A549 treated with CORT108297 at 1 μM for 4 hours (cell line): ENCODE results near the gene CENPM. TPM values are rescaled to one million over a fixed set of nuclear protein-coding genes. Genes with fewer than 3 reads are reported as not detected.

Source experiments
- total RNA-seq: library from RNA; stranded (reverse); fragments of 200-300 nt; extraction: Qiagen RNA extraction; gene quantifications from 5 replicates; pipeline ENCODE4 v1.2.3, GENCODE V29; 2022

The CENPM gene
- 26.5 to 45.1 TPM (median 39.3 TPM) in 5 replicates for total RNA-seq

GRCh38 chr22:41946629-41947423 lies at the start of gene CENPM:
TSS of gene CENPM (minus strand) at chr22:41947152. CDS start at chr22:41947076, 76 bp downstream.

GRCh38 chr22:41969110-41969646 lies 22.2 kb upstream of the CENPM start, which contains the start of gene SEPTIN3:
TSS of gene SEPTIN3 (plus strand) at chr22:41969443. CDS start at chr22:41971493, 2,050 bp downstream.

GRCh38 chr22:41951898-41952474 lies 5.0 kb upstream of the CENPM start, which contains the start of gene SMIM45:
TSS of gene SMIM45 (plus strand) at chr22:41952150.

GRCh38 chr22:41915035-41915785 lies 31.7 kb downstream of the CENPM start, which contains the start of gene SHISA8:
TSS of gene SHISA8 (minus strand) at chr22:41915074. CDS start at chr22:41914667, 407 bp downstream.

Other genes starting within 250 kb of the CENPM start
- gene MEI1, start 247.6 kb downstream of the CENPM start, total RNA-seq: 0.17 TPM in 1 of 5 replicates, not detected in the others
- 3.4 to 4.6 TPM (median 3.6 TPM) in 5 replicates for gene CCDC134, start 146.5 kb downstream of the CENPM start, total RNA-seq
- gene SREBF2, start 114.0 kb downstream of the CENPM start, total RNA-seq: 22.1 to 33.4 TPM (median 29.8 TPM) in 5 replicates
- gene SHISA8, start 32.1 kb downstream of the CENPM start, total RNA-seq: 0.16 to 0.33 TPM (median 0.18 TPM) in 4 of 5 replicates, not detected in the other
- gene TNFRSF13C, start 20.3 kb downstream of the CENPM start, total RNA-seq: 0.14 to 0.23 TPM (median 0.17 TPM) in 5 replicates
- 1.0 to 1.4 TPM (median 1.2 TPM) in 5 replicates for gene SEPTIN3, start 22.3 kb upstream of the CENPM start, total RNA-seq
- gene WBP2NL, start 51.6 kb upstream of the CENPM start, total RNA-seq: 0.05 to 0.21 TPM (median 0.06 TPM) in 3 of 5 replicates, not detected in the others
- gene NAGA, start 123.7 kb upstream of the CENPM start, total RNA-seq: 5.8 to 7.7 TPM (median 7.5 TPM) in 5 replicates
- gene PHETA2, start 127.1 kb upstream of the CENPM start, total RNA-seq: not detected in 5 replicates
- gene SMDT1, start 132.5 kb upstream of the CENPM start, total RNA-seq: 22.1 to 46.6 TPM (median 40.1 TPM) in 5 replicates
- 62.9 to 68.3 TPM (median 67.0 TPM) in 5 replicates for gene NDUFA6, start 143.6 kb upstream of the CENPM start, total RNA-seq
- gene CYP2D6, start 183.7 kb upstream of the CENPM start, total RNA-seq: 0.43 to 0.61 TPM (median 0.52 TPM) in 5 replicates